ENCODE measurements around the gene DSTYK.
A peak's percentile ranks its signal among the peaks of the same experiment; 100 is the strongest.

Gene DSTYK

GRCh38 chr1:205224736-205225135, 13.2 kb upstream of the DSTYK start (continued):
- TF ChIP-seq AEBP2 (tag by site-specific recombination; IDR thresholded peaks at IDR 0.05; ENCODE audit: borderline replicate concordance): no peak
- TF ChIP-seq ZNF24 (tag by site-specific recombination; IDR thresholded peaks at IDR 0.05): peak; percentile 64; the same call in 1 of the 2 replicates
- TF ChIP-seq ZNF518A (tag by site-specific recombination; conservative IDR thresholded peaks at IDR 0.05; ENCODE audit: low read depth): no peak
- no peak for TF ChIP-seq PRDM10 (tag by site-specific recombination; IDR thresholded peaks at IDR 0.05)
- no peak for TF ChIP-seq ZNF19 (tag by site-specific recombination; IDR thresholded peaks at IDR 0.05; ENCODE audit: low read depth)
- TF ChIP-seq ZNF48 (tag by site-specific recombination; IDR thresholded peaks at IDR 0.05): no peak
- TF ChIP-seq ZNF280C (tag by site-specific recombination; IDR thresholded peaks at IDR 0.05): no peak
- TF ChIP-seq IKZF3 (tag by site-specific recombination; IDR thresholded peaks at IDR 0.05): peak; percentile 89
- TF ChIP-seq ZNF404 (tag by site-specific recombination; IDR thresholded peaks at IDR 0.05): no peak
- peak; percentile 78 for TF ChIP-seq INSM2 (tag by site-specific recombination; IDR thresholded peaks at IDR 0.05)
- no peak for TF ChIP-seq ZNF214 (tag by site-specific recombination; IDR thresholded peaks at IDR 0.05; ENCODE audit: borderline replicate concordance)
- TF ChIP-seq ZNF514 (tag by site-specific recombination; IDR thresholded peaks at IDR 0.05): no peak
- TF ChIP-seq ZNF624 (tag by site-specific recombination; IDR thresholded peaks at IDR 0.05): no peak
- TF ChIP-seq TSHZ1 (tag by site-specific recombination; IDR thresholded peaks at IDR 0.05; ENCODE audit: borderline replicate concordance): no peak
- TF ChIP-seq ZNF792 (tag by site-specific recombination; IDR thresholded peaks at IDR 0.05): no peak

Measured in HEK293 (cell line).